GM21576 (cell line): Measurements from ENCODE around the gene MAGEA6.
"Not testable (repeated sequence)": the region's sequence is repeated elsewhere in the genome, so short reads cannot be mapped to it uniquely, and the experiment has no call there.

ENCODE experiments used
- ATAC-seq: cut with Tn5 transposase; IDR thresholded peaks from one replicate; pipeline ENCODE4 v1.9.1; 2021; ENCODE audit warnings: mild to moderate bottlenecking, moderate library complexity; ENCODE audit not compliant: unreplicated experiment

The MAGEA6 gene, protein sequence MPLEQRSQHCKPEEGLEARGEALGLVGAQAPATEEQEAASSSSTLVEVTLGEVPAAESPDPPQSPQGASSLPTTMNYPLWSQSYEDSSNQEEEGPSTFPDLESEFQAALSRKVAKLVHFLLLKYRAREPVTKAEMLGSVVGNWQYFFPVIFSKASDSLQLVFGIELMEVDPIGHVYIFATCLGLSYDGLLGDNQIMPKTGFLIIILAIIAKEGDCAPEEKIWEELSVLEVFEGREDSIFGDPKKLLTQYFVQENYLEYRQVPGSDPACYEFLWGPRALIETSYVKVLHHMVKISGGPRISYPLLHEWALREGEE

DNA sequence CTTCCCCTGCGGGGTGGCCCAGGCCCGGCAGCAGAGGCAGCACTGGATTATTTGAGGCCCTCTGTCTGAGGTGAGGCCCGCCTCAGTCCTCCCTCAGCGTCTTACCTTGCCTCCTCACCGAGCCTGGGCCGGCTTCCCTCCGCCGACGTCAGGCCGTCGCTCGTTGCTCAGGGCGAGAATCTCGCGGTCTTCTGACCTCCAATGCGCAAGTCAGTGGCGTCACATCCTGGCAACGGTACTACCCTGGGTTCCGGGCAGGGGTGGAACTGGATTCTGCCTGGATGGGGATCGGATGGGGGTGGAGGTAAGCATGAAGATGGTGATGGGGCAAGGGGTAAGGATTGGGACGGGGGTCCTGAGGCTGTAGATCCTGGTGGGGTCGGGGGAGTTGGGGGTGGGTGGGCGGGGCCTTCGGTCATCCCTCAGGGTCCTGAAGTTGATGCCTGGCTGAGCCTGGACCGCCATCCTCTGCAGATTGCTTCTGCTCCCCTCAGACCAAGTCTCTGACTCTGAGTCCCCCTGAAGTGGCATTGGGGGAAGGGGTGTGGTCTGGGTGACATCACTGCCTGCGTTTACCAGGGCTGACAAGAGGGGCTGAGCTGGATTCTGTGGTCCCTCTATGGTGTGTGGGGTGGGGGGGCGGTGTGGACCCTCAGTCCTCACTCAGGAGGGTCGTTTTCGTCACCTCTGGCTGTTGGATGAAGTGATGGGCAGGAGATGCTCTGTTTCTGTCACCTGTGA, at the start of gene MAGEA6:
TSS of gene MAGEA6 (minus strand) at position 141 of the 741 bp plus-strand sequence. CDS start 2,039 bp downstream, outside the sequence.
- not testable (repeated sequence) for ATAC-seq

DNA sequence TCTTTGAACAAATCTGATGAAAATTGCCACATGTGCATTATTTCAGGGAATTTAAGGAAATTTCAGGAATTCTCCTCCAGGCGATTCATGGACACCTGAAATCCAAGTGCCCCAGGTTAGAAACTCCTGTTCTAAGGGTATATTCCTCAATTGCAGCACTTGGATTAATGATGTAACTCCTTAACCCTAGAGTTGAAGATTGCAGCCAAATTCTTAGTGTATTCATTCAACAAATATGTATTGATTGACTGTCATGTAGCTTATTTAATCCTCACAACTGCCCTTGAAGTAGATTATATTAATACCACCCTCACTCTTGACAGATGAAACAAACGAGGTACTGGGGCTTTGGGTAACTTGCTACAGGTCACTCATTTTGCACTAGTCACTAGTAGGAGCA, 49.8 kb upstream of the MAGEA6 start:
- no peak for ATAC-seq

DNA sequence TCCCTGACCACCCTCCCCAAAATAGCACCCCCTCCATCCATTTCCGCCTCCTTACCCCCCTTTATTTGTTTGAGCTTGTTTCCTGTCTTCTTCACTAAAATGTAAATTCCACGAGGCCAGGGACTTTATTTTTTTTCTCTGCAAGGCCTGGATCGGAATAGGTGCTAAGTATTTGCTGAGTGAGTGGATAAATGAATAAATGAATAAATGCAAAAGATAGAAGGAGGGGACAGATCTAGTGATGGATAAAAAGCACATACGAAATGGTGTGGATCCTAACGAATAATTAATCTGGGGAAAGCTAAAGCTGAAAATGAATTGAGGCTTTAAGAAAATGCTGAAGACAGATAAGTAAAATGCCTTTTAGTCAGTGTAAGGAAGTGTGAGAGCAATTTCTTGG, 48.9 kb upstream of the MAGEA6 start:
- no peak for ATAC-seq

DNA sequence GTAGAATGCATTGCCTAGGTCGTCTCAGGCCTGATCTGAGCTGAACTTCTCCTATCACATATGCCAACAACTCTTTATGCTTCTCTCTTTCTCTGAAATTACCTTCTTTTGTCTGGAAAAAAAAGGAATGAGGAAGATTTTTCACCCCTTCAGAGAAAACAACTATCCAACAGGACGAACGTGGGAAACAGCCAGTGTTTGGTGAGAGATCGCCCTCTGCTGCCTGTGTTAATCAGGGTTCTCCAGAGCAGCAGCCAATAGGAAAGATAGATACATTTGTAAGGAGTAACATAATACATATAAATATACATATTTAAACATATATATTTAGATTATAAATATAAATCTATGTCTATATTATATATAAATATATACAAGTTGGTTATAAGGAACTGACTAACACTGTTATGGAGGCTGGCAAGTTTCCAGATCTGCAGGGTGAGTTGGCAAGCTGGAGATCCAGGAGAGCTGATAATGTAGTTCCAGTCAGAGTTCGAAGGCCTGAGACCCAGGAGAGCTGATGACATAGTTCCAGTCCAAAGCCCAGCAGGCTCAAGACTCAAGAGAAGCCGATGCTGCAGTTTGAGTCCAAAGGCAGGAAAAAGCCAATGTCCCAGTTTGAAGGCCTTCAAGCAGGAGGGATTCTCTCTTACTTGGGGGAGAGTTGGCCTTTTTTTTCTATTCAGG, 47.7 kb upstream of the MAGEA6 start:
- no peak for ATAC-seq

DNA sequence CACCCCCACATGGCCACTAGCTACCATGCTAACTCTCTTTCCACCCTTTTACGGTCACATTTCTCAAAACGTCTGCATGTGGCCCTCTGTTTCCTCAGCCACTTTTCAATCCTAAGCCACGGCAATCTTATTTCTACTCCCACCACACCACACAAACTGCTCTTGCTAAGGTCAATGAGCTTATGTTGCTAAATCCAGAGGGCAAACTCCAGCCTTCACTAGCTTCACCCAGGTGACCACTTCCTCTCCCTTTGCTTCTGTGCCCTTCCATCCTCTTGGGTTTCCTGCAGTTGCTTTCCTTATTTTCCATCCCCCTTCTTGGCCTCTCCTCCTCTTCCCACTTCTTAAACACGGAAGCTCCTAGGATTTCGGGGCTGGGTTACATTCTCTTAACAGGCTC, 44.6 kb upstream of the MAGEA6 start:
- ATAC-seq: no peak

DNA sequence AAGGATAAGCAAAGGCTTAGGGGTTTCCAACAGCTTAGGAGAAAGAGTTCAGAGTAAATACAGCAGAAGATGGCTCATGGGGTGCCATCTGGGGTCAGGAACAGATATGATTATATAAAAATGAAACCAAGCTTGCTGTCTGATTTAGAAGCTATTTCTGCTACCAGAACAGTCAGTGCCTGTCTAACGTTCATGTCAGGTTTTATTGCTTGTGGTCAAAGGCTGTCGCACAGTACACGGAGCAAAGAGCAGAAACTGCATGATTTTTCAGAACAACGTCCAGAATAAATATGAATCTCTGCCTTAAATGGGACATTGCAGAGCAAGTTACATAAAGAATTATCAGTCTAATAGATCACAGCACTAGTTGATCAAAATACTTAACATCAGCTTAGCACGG, 43.7 kb upstream of the MAGEA6 start:
- ATAC-seq: no peak

DNA sequence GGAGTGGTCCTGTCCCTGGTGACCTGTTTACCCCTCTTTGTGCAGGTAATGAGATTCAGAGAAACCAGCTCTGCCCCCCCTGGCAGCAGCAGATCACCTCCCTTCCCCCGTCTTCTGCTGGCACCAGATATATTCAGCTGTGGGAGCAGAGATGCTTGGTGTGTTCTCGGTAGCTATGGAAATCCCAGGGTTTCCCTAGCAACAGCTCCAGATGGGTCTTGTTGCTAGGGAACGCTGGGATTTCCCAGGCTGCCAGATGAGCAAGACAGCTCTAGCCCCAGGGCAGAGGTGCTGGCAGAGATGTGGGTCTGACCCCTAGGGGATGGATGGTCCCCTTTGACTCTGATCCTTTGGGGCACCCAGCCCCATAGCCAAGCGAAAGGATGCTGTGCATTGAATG, 40.9 kb upstream of the MAGEA6 start:
- no peak for ATAC-seq

DNA sequence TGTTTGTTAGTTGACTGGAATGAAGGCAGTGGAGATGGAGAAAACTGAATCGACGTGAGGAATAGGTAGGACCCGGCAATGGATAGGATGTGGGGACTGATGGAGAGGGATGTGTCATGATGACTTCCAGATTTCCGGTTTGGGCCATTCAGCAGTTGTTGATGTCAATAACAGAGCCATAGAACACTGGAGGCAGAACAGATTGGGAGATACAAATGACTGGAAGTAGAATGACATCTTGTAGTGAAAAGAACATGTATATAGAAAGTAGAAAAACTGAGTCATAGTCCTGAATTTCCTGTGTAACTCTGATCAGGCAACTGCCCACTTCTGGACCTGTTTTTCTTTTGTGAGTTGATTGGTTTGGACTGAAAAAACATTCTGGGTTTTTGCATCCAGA, 36.5 kb upstream of the MAGEA6 start:
- no peak for ATAC-seq

DNA sequence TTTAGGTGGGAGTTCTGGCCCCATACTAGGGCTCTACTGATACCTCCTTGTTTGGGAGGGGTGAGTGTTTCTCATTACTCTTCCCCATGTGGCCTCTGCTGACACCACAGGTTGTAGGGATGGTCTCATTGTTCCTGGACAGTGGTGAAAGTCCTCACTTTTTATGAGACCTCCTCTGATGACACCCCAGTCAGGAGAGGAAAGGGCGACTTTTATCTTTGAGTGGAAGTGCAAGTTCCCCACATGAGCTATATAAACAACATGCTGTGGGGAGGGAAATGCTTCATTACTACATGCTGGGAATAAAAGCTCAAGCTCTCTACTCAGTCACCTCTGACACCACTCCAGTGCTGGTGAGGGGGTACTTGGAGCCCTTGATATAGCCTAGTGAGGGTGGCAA, 29.5 kb upstream of the MAGEA6 start:
- ATAC-seq: no peak

DNA sequence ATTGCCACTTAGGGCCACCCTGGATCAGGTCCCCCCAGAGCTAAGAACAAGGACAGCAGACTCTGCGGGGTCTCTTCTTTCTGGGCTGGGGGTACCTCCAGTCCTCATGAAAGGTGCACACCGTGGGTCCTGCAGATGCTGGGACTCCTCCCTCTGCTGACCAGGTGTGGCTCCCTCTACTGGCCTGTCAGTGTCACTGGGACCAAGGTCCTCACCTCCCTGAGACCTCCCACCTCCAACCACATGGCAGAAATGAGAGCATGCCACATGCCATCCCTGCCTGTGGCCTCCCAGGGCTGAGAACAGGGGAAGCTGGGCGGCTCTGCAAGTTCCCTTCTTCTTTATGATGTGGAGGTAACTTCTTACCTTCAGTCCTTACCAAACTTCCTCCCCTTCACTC, 17.6 kb upstream of the MAGEA6 start:
- peak; percentile 89 for ATAC-seq

DNA sequence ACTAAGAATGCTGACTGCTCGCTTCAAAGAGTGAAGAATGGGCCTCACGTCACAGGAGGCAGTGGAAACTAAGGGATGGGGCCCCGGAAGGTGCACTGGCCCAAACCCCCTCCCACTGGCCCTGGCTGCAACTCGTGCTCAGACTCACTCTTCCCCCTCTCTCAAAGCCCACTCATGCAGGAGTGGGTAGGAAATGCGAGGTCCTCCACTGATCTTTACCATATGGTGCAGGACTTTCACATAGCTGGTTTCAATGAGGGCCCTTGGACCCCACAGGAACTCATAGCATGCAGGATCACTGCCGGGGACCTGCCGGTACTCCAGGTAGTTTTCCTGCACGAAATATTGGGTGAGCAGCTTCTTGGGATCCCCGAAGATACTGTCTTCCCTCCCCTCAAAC, 2.9 kb downstream of the MAGEA6 start:
- not testable (repeated sequence) for ATAC-seq

DNA sequence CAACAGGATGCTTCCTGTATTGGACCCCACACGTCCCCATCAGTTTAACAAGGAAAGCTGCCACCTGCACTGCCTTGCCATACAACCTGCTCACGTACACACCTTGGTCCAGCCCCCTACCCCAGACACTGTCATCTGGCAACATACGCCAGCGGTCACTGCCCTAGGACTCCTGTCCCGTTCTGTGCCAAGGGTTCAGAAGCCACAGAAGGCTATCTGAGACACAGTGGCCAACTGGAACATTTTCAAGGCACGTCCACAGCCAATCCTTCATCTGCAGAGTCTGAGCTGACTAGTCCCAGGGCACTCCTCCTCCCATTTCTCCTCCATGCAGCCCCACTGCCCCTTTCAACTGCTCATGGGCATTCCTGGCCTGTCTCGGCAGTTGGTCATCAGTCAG, 7.9 kb downstream of the MAGEA6 start:
- not testable (repeated sequence) for ATAC-seq

DNA sequence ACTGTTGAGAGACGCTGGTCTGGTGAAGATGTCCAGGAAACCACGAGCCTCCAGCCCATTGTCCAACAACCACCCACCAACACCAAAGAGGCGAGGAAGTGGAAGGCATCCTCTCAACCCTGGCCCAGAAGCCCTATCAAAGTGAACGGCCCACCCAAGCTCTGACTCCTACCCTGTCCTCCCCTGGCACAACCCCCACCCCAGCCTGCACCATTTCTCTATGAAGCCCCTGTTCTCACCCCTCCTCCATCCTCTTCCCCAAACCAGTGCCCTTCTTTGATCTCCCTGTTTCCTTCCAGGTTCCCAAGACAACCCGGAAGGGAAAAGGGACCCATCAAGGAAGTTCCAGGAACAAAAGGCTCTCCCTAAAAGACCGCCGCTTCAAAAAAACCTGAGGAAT, 9.9 kb downstream of the MAGEA6 start:
- ATAC-seq: not testable (repeated sequence)

DNA sequence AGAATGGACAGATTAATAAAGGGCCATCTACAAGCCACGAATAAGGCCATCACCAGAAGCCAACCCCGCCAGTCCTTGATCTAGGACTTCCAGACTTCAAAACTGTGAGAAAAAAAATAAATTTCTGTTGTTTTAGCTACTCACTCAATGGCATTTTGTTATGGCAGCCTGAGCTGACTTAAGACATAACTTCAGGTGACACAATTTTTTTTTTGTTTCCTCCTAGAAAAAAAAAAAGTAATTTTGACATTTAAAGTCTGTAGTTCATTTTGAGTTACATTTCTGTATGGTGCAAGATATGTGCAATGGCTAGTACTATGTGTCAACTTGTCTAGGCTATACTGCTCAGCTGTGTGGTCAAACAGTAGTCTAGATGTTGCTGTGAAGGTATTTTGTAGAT, 10.6 kb downstream of the MAGEA6 start, which contains the start of gene CSAG3:
TSS of gene CSAG3 (plus strand) at position 301 of the 400 bp plus-strand sequence.
- ATAC-seq: not testable (repeated sequence)

DNA sequence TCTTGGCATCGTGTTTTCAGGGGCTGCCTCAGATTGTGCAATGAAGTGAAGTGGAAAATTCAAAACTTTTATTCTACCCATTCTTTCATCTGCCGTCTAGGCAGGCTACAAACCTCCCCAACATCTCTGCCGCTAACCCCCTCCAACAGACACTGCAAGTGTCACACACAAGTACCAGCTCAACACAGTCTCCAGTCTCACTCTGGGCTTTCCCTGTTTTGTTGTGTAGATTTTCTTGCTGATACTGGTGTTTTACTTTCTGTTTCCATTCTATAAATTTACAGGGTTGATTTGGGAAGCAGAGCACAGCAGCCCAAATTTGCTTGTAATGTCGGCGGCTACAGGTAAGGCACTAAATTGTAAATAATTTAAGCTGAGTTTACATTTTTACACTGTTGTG, 14.6 kb downstream of the MAGEA6 start:
- not testable (repeated sequence) for ATAC-seq

DNA sequence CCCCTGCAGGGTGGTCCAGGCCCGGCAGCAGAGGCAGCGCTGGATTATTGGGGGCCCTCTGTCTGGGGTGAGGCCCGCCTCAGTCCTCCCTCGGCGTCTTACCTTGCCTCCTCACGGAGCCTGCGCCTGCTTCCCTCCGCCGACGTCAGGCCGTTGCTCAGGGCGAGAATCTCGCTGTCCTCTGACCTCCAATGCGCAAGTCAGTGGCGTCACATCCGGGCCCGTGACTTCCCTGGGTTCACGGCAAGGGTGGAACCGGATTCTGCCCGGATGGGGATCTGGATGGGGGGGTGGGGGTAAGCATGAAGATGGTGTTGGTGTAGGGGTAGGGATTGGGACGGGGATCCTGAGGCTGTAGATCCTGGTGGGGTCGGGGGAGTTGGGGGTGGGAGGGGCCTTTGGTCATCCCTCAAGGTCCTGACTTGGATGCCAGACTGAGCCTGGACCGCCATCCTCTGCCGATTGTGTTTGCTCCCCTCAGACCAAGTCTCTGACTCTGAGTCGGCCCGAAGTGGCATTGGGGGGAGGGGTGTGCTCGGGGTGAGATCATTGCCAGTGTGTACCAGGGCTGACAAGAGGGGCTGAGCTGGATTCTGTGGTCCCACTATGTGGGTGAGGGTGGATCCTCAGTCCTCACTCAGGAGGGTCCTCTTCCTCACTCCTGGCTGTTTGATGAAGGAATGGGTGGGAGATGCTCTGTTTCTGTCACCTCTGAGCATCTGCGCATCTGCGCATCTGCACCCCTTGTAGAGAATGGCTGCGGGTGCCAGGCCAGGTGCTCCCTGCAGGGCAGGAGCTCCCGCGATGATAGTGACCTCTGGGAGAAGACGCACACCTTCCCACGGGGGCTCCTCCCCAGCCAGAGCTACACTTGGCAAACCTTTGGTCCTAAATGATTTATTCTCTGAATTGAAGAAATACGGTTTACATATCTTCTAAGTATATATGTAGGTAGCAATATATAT, 15.5 kb downstream of the MAGEA6 start, which contains the start of gene MAGEA2:
TSS of gene MAGEA2 (minus strand) at position 157 of the 965 bp plus-strand sequence. CDS start 2,479 bp downstream, outside the sequence.
- ATAC-seq: not testable (repeated sequence)

DNA sequence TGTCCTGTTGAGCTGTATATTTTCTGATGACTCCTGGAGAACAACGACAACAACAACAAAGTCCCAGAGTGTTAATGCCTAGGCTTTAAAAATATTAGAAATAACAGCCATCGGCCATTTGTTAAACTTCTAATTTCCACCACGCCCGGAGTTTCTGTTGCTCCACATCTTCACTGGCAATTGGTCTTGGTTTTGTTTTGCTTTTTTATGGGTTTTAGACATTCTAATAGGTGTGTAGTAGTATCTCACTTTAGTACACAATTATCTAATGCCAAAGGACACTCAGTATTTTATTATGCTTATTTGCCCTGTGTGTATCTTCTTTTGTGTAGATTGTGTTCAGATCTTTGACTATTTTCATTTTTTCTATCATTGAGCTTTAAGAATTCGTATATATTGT, 30.9 kb downstream of the MAGEA6 start:
- ATAC-seq: no peak

DNA sequence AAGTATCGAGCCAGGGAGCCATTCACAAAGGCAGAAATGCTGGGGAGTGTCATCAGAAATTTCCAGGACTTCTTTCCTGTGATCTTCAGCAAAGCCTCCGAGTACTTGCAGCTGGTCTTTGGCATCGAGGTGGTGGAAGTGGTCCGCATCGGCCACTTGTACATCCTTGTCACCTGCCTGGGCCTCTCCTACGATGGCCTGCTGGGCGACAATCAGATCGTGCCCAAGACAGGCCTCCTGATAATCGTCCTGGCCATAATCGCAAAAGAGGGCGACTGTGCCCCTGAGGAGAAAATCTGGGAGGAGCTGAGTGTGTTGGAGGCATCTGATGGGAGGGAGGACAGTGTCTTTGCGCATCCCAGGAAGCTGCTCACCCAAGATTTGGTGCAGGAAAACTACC, 33.0 kb downstream of the MAGEA6 start:
- ATAC-seq: not testable (repeated sequence)

DNA sequence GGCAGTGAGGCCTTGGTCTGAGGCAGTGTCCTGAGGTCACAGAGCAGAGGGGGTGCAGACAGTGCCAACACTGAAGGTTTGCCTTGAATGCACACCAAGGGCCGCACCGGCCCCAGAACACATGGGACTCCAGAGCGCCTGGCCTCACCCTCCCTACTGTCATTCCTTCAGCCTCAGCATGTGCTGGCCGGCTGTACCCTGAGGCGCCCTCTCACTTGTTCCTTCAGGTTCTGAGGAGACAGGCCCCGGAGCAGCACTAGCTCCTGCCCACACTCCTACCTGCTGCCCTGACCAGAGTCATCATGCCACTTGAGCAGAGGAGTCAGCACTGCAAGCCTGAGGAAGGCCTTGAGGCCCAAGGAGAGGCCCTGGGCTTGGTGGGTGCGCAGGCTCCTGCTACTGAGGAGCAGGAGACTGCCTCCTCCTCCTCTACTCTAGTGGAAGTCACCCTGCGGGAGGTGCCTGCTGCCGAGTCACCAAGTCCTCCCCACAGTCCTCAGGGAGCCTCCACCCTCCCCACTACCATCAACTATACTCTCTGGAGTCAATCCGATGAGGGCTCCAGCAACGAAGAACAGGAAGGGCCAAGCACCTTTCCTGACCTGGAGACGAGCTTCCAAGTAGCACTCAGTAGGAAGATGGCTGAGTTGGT, 33.5 kb downstream of the MAGEA6 start:
- no peak for ATAC-seq

DNA sequence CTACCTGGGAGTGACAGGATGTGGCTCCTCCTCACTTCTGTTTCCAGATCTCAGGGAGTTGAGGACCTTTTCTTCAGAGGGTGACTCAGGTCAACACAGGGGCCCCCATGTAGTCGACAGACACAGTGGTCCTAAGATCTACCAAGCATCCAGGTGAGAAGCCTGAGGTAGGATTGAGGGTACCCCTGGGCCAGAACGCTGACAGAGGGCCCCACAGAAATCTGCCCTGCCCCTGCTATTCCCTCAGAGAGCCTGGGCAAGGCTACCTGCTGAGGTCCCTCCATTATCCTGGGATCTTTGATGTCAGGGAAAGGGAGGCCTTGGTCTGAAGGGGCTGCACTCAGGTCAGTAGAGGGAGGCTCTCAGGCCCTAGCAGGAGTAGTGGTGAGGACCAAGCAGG, 34.4 kb downstream of the MAGEA6 start:
- ATAC-seq: no peak
